ENCODE measurements around the gene PIGH. TPM values are rescaled to one million over a fixed set of nuclear protein-coding genes. Genes with fewer than 3 reads are reported as not detected.

Gene PIGH
- total RNA-seq, 1 donor from 2014 or later: 15.8 TPM

DNA sequence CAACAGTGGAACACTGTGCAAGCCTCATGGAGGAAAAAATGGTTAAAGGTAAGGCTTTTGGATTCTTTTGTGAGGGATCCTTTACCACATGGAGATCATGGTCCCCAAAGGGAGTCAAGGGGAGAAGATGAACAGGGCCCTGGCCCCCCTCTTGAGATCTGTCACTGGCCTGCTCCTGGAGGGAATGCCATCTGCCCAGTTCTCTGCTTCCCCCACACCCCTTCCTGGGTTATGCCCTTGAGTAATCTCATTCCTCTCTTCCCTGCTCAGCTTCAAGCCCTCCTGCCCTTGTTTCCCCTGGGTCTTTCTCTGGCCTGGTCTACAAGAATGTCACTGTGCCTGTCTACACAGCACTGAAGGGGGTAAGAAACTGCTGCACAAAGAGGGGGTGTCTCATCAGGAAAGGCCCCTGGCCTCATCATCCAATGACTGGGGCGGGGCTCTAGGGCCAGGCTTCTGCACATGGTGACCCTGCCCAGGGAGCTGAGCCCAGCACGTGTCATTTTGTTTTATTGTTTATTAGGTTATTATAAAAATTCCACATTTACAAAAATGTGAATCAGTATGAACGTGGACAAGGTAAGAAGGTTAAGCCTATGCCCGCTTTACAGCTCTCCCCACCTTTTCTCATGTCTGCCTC, 30.3 kb downstream of the PIGH start:
- Histone ChIP-seq H4K20me1 (ENCODE audit: low read depth) (peaks cover 6% of the 10 kb centered on the region), H3K9ac (no peak overlapping the region), H3K4me1 (peaks cover 20% of the 10 kb centered on the region), H3K27me3 (no peaks in the 10 kb centered on the region), H3K36me3 (no peaks in the 10 kb centered on the region), H2AFZ (replicated peaks) (no peak overlapping the region), H3K4me2 (no peak overlapping the region), H3K9me3 (ENCODE audit: low read depth) (no peaks in the 10 kb centered on the region), H3K79me2 (ENCODE audit: low read depth) (no peaks in the 10 kb centered on the region), H3F3A (ENCODE audit: low read depth) (peaks cover 15% of the 10 kb centered on the region), H3K4me3 (no peak overlapping the region), H3K27ac (no peak overlapping the region)
- Mint-ChIP-seq H3K36me3 (no peaks in the 10 kb centered on the region), H3K4me3 (no peak overlapping the region), H3K9me3 (no peaks in the 10 kb centered on the region), H3K4me1 (peaks cover 17% of the 10 kb centered on the region), H3K27me3 (ENCODE audit: insufficient read depth, low read depth) (peaks cover 7% of the 10 kb centered on the region), H3K27ac (no peak overlapping the region)
- no peak for DNase-seq (ENCODE audit: low spot score)
- TF ChIP-seq CTCF (IDR thresholded peaks at IDR 0.05): no peak
- no peak for TF ChIP-seq EZH2 (IDR thresholded peaks at IDR 0.05)
- TF ChIP-seq EZH2phosphoT487 (IDR thresholded peaks at IDR 0.05): no peak

GRCh38 chr14:67569011-67569650, 30.9 kb downstream of the PIGH start:
- no peak overlapping the region for H3K27ac Mint-ChIP-seq
- Histone ChIP-seq H3K9me3 (ENCODE audit: low read depth) (no peaks in the 10 kb centered on the region), H3K36me3 (no peaks in the 10 kb centered on the region), H3K4me3 (no peak overlapping the region), H3K4me2 (no peak overlapping the region), H3K9ac (no peak overlapping the region), H4K20me1 (ENCODE audit: low read depth) (peaks cover 6% of the 10 kb centered on the region), H3K27ac (no peak overlapping the region), H3F3A (ENCODE audit: low read depth) (peaks cover 15% of the 10 kb centered on the region), H2AFZ (replicated peaks) (no peak overlapping the region), H3K27me3 (no peaks in the 10 kb centered on the region), H3K4me1 (peaks cover 20% of the 10 kb centered on the region), H3K79me2 (ENCODE audit: low read depth) (no peaks in the 10 kb centered on the region)
- H3K27me3 Mint-ChIP-seq (ENCODE audit: insufficient read depth, low read depth): peaks cover 7% of the 10 kb centered on the region
- peaks cover 17% of the 10 kb centered on the region for H3K4me1 Mint-ChIP-seq
- no peaks in the 10 kb centered on the region for H3K9me3 Mint-ChIP-seq
- H3K4me3 Mint-ChIP-seq: no peak overlapping the region
- no peak for TF ChIP-seq CTCF (IDR thresholded peaks at IDR 0.05)
- TF ChIP-seq EZH2 (IDR thresholded peaks at IDR 0.05): no peak
- TF ChIP-seq EZH2phosphoT487 (IDR thresholded peaks at IDR 0.05): no peak
- H3K36me3 Mint-ChIP-seq: no peaks in the 10 kb centered on the region
- peak; percentile 26 for DNase-seq (ENCODE audit: low spot score)

GRCh38 chr14:67567654-67568053, 32.4 kb downstream of the PIGH start:
- Mint-ChIP-seq H3K27ac (peak overlapping the region; percentile 51), H3K4me1 (peaks cover 17% of the 10 kb centered on the region), H3K4me3 (no peak overlapping the region), H3K9me3 (no peaks in the 10 kb centered on the region), H3K36me3 (no peaks in the 10 kb centered on the region), H3K27me3 (ENCODE audit: insufficient read depth, low read depth) (peaks cover 5% of the 10 kb centered on the region)
- Histone ChIP-seq H3K4me2 (peak overlapping the region; percentile 58), H3K9ac (no peak overlapping the region), H4K20me1 (ENCODE audit: low read depth) (peaks cover 6% of the 10 kb centered on the region), H3K27me3 (no peaks in the 10 kb centered on the region), H3K27ac (no peak overlapping the region), H3K4me1 (peaks cover 20% of the 10 kb centered on the region), H3K4me3 (no peak overlapping the region), H3K36me3 (no peaks in the 10 kb centered on the region), H2AFZ (replicated peaks) (no peak overlapping the region), H3F3A (ENCODE audit: low read depth) (peaks cover 15% of the 10 kb centered on the region), H3K9me3 (ENCODE audit: low read depth) (no peaks in the 10 kb centered on the region), H3K79me2 (ENCODE audit: low read depth) (no peaks in the 10 kb centered on the region)
- TF ChIP-seq CTCF (IDR thresholded peaks at IDR 0.05) (no peak), EZH2 (IDR thresholded peaks at IDR 0.05) (no peak), EZH2phosphoT487 (IDR thresholded peaks at IDR 0.05) (no peak)
- DNase-seq (ENCODE audit: low spot score): no peak

Measured in neural progenitor cell (in vitro differentiated cells).